SJSA1 (cell line): ENCODE results near the gene ACOT7. TPM values are rescaled to one million over a fixed set of nuclear protein-coding genes. Genes with fewer than 3 reads are reported as not detected.
A peak's percentile ranks its signal among the peaks of the same experiment; 100 is the strongest.

Source experiments
- DNase-seq, 2 experiments: peaks; one replicate each; pipeline ENCODE4 v3.0.0-alpha.2; 2015 to 2020; ENCODE audit warnings: low spot score in 2 of 2, low read depth in 1 of 2
- H3K27ac ChIP-seq: fragments of 250-450 bp; sonication (Bioruptor Pico); 2 replicates; pipeline ENCODE4 v1.5.1; 2020; ENCODE audit warnings: mild to moderate bottlenecking, moderate library complexity
- H3K27me3 ChIP-seq: fragments of 250-450 bp; sonication (Bioruptor Pico); replicated peaks from 2 replicates; pipeline ENCODE4 v1.5.1; 2020; ENCODE audit warnings: mild to moderate bottlenecking, moderate library complexity
- H3K36me3 ChIP-seq: fragments of 250-450 bp; sonication (Bioruptor Pico); 2 replicates; pipeline ENCODE4 v1.5.1; 2020; ENCODE audit warnings: mild to moderate bottlenecking
- H3K4me1 ChIP-seq: fragments of 250-450 bp; sonication (Bioruptor Pico); replicated peaks from 2 replicates; pipeline ENCODE4 v1.6.1; 2021; ENCODE audit warnings: mild to moderate bottlenecking
- H3K4me3 ChIP-seq: fragments of 250-450 bp; sonication (Bioruptor Pico); 2 replicates; pipeline ENCODE4 v1.5.1; 2020; ENCODE audit warnings: mild to moderate bottlenecking
- H3K9me3 ChIP-seq: fragments of 250-450 bp; sonication (Bioruptor Pico); replicated peaks from 2 replicates; pipeline ENCODE4 v1.5.1; 2020; ENCODE audit warnings: mild to moderate bottlenecking
- total RNA-seq: library from RNA; depleted of rRNA; stranded (reverse); fragments of >200 nt; shearing (Covaris generic); gene quantifications from 2 replicates; pipeline ENCODE4 v1.2.3, GENCODE V29; 2014

Gene ACOT7
- total RNA-seq, 1 experiment from 2014 or later = 33.9 TPM

GRCh38 chr1:6418668-6419396 is 25.3 kb upstream of the ACOT7 start:
- Histone ChIP-seq H3K9me3 (no peaks in the 10 kb centered on the region), H3K4me3 (no peak overlapping the region), H3K27ac (no peak overlapping the region), H3K27me3 (peaks cover 93% of the 10 kb centered on the region), H3K4me1 (peaks cover 20% of the 10 kb centered on the region), H3K36me3 (no peaks in the 10 kb centered on the region)
- no peak for DNase-seq

GRCh38 chr1:6417961-6418667 is 24.5 kb upstream of the ACOT7 start:
- H3K27me3 ChIP-seq = peaks cover 86% of the 10 kb centered on the region
- H3K36me3 ChIP-seq = no peaks in the 10 kb centered on the region
- no peaks in the 10 kb centered on the region for H3K9me3 ChIP-seq
- H3K4me1 ChIP-seq = peaks cover 25% of the 10 kb centered on the region
- H3K27ac ChIP-seq = no peak overlapping the region
- DNase-seq = no peak
- no peak overlapping the region for H3K4me3 ChIP-seq

GRCh38 chr1:6416906-6417305 is 23.3 kb upstream of the ACOT7 start:
- H3K36me3 ChIP-seq = no peaks in the 10 kb centered on the region
- no peak for DNase-seq
- peaks cover 30% of the 10 kb centered on the region for H3K4me1 ChIP-seq
- H3K4me3 ChIP-seq = no peak overlapping the region
- H3K27ac ChIP-seq = no peak overlapping the region
- H3K9me3 ChIP-seq = no peaks in the 10 kb centered on the region
- H3K27me3 ChIP-seq = peaks cover 75% of the 10 kb centered on the region

GRCh38 chr1:6416295-6416656 is 22.7 kb upstream of the ACOT7 start:
- H3K4me1 ChIP-seq = peaks cover 30% of the 10 kb centered on the region
- no peak overlapping the region for H3K4me3 ChIP-seq
- DNase-seq = no peak
- no peaks in the 10 kb centered on the region for H3K36me3 ChIP-seq
- peaks cover 73% of the 10 kb centered on the region for H3K27me3 ChIP-seq
- H3K9me3 ChIP-seq = no peaks in the 10 kb centered on the region
- H3K27ac ChIP-seq = no peak overlapping the region

- Histone ChIP-seq H3K4me3 (no peak overlapping the region), H3K4me1 (peaks cover 29% of the 10 kb centered on the region), H3K27ac (no peak overlapping the region), H3K9me3 (no peaks in the 10 kb centered on the region), H3K36me3 (no peaks in the 10 kb centered on the region), H3K27me3 (peaks cover 65% of the 10 kb centered on the region)
- DNase-seq = no peak
These were observed 21.5 kb upstream of the ACOT7 start for GRCh38 chr1:6414881-6415626.

- Histone ChIP-seq H3K27ac (no peak overlapping the region), H3K27me3 (peaks cover 59% of the 10 kb centered on the region), H3K4me3 (no peak overlapping the region), H3K36me3 (no peaks in the 10 kb centered on the region), H3K9me3 (no peaks in the 10 kb centered on the region), H3K4me1 (peaks cover 24% of the 10 kb centered on the region)
- peak; percentile 38 to 63 for DNase-seq
These were observed 20.9 kb upstream of the ACOT7 start for GRCh38 chr1:6414443-6414844.

GRCh38 chr1:6412896-6413295 is 19.3 kb upstream of the ACOT7 start:
- no peak overlapping the region for H3K27ac ChIP-seq
- H3K27me3 ChIP-seq = peaks cover 43% of the 10 kb centered on the region
- H3K9me3 ChIP-seq = no peaks in the 10 kb centered on the region
- H3K4me1 ChIP-seq = peaks cover 24% of the 10 kb centered on the region
- H3K4me3 ChIP-seq = no peak overlapping the region
- no peak for DNase-seq
- H3K36me3 ChIP-seq = no peaks in the 10 kb centered on the region

GRCh38 chr1:6410248-6410893 is 16.8 kb upstream of the ACOT7 start:
- DNase-seq = no peak
- Histone ChIP-seq H3K4me1 (peaks cover 18% of the 10 kb centered on the region), H3K27me3 (peaks cover 24% of the 10 kb centered on the region), H3K36me3 (no peaks in the 10 kb centered on the region), H3K9me3 (no peaks in the 10 kb centered on the region), H3K4me3 (no peak overlapping the region), H3K27ac (no peak overlapping the region)

GRCh38 chr1:6409733-6410132 is 16.2 kb upstream of the ACOT7 start:
- Histone ChIP-seq H3K27ac (no peak overlapping the region), H3K4me1 (peaks cover 17% of the 10 kb centered on the region), H3K36me3 (no peaks in the 10 kb centered on the region), H3K27me3 (peaks cover 18% of the 10 kb centered on the region), H3K9me3 (no peaks in the 10 kb centered on the region), H3K4me3 (no peak overlapping the region)
- DNase-seq = no peak

- H3K27ac ChIP-seq = no peak overlapping the region
- peaks cover 14% of the 10 kb centered on the region for H3K27me3 ChIP-seq
- no peak overlapping the region for H3K4me3 ChIP-seq
- H3K4me1 ChIP-seq = peaks cover 11% of the 10 kb centered on the region
- H3K36me3 ChIP-seq = no peaks in the 10 kb centered on the region
- no peak for DNase-seq
- no peaks in the 10 kb centered on the region for H3K9me3 ChIP-seq
These were observed 15.5 kb upstream of the ACOT7 start for GRCh38 chr1:6409053-6409452.

GRCh38 chr1:6408023-6408422 is 14.5 kb upstream of the ACOT7 start:
- Histone ChIP-seq H3K27me3 (peaks cover 14% of the 10 kb centered on the region), H3K4me3 (no peak overlapping the region), H3K9me3 (no peaks in the 10 kb centered on the region), H3K27ac (no peak overlapping the region), H3K4me1 (peaks cover 4% of the 10 kb centered on the region), H3K36me3 (no peaks in the 10 kb centered on the region)
- no peak for DNase-seq

- Histone ChIP-seq H3K4me3 (no peak overlapping the region), H3K9me3 (no peaks in the 10 kb centered on the region), H3K27me3 (peaks cover 9% of the 10 kb centered on the region; the same call in 1 of the 2 replicates), H3K27ac (no peak overlapping the region), H3K36me3 (no peaks in the 10 kb centered on the region), H3K4me1 (no peaks in the 10 kb centered on the region)
- DNase-seq = no peak
These were observed 8.1 kb upstream of the ACOT7 start for GRCh38 chr1:6401673-6402072.

GRCh38 chr1:6399294-6399693 is 5.7 kb upstream of the ACOT7 start:
- Histone ChIP-seq H3K36me3 (no peaks in the 10 kb centered on the region), H3K4me1 (peaks cover under 1% of the 10 kb centered on the region), H3K27ac (no peak overlapping the region), H3K9me3 (no peaks in the 10 kb centered on the region), H3K4me3 (no peak overlapping the region), H3K27me3 (0 out of 2 replicates have a peak, but pooled peaks cover 3% of the 10 kb centered on the region)
- DNase-seq = no peak
